HL-60/S4 treated with phorbol 12-myristate 13-acetate at 8.2 ng/mL for 4 days and 3 days (cell line): Measurements from ENCODE around the gene METTL1.

Experiments
- in situ Hi-C: fragments of 300-500 bp; cut with MboI; formaldehyde crosslinking; loops from 2 replicates; pipeline ENCODE4 v1.15.0; 2022; ENCODE audit warnings: low sequenced_read_pairs

METTL1 gene

DNA sequence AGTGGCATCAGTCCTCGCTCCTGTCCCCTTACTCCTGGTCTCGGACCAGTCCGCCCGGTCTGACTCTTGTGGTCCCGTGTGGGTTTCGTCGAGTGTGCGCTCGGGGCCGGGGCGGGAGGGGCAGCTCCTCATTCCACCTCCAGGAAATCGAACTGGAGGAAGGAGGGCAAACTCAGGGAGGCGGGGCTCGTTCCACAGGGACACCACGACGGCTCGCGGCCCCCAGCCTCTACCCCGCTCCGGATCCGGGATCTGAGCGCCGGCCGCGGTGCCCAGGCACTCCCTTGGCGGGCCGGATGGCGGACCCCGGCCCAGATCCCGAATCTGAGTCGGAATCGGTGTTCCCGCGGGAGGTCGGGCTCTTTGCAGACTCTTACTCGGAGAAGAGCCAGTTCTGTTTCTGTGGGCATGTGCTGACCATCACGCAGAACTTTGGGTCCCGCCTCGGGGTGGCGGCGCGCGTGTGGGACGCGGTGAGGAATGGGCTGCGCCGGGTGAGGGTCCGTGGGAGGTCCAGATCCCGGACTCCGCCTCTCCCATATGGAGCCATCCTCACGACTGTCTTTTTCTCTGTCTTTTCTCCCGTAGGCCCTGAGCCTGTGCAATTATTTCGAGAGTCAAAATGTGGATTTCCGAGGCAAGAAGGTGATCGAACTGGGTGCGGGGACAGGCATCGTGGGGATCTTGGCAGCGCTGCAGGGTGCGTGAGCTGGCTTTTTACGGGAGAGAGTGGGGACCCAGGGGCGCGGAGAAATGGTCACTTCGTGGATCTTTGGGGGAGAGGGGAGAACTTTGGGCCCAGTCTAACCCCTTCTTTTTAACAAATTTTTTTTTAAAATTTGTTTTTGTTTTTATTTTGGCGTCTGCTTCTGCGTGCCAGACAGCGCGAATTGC lies 771 bp upstream of the METTL1 start, which contains the start of gene EEF1AKMT3:
TSS of gene EEF1AKMT3 (plus strand) at position 186 of the 894 bp plus-strand sequence. CDS start at position 297, 111 bp downstream.
- in situ Hi-C loops: no loop called here

GRCh38 chr12:57771236-57771872 lies 551 bp downstream of the METTL1 start:
- in situ Hi-C loops: no loop called here

DNA sequence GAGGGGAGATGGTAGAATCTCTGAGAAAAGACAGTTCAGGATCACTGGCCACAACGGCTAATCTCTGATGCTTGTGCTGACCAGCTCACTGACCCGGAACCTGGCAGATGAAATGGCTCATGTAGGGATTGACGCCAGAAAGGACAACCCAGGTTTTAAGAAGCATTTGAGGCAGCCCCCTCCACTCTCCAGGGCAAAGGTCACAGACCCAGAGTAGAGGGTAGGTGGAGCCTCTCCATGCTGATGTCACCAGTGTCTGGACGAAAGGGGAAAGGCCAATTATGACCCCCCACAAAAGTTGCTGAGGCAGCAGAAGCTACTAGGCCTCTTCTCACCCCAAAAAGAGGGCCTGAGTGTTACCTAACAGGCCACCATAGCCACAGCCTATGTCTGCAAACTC lies 1.2 kb downstream of the METTL1 start:
- in situ Hi-C loops: no loop called here

GRCh38 chr12:57769594-57769993 lies 2.3 kb downstream of the METTL1 start:
- in situ Hi-C loops: no loop called here

GRCh38 chr12:57767876-57768275 lies 4.0 kb downstream of the METTL1 start:
- in situ Hi-C loops: no loop called here

- in situ Hi-C loops: no loop called here
These were observed 4.6 kb downstream of the METTL1 start for GRCh38 chr12:57767305-57767698.

- in situ Hi-C loops: no loop called here
These were observed 5.2 kb downstream of the METTL1 start, which contains the start of gene CYP27B1 for GRCh38 chr12:57766464-57767304. CYP27B1 (minus strand) TSS chr12:57767078; CDS start chr12:57767041, 37 bp downstream.

DNA sequence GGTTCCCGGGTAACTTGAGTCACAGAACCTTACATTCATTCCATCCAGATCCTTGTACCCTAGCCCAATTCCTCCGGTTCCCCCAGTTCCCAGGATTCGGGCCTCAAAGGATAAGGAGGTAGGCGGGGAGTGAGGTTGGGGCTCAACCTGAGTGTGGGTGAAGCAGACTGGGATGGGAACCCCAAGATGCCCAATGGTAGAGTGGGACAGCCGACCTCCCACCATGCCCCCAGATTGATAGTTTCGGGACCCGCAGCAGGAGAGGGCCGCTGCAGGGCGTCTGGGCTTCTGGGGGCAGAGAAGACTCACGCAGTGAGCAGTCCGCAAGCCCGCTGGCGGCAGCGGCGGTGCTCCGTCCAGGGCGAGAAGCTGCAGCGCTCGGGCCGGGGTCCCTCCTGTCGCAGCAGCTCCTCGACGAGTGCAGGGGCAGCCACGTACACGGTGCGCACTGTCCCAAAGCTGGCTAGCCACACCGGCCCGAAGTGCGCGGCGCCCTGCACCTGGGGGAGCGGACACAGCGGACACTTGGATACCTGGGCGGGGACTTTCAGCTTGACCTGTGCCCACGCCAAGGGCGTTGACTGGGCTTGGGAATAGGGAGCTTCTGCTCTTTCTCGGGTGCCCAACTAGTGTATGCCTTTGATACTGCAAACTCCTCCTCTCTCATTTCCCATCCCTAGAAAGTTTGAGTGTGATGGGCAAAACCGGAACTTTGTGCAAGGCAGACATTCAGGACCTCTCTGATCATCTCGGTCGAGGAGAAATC lies 6.0 kb downstream of the METTL1 start:
- in situ Hi-C loops: no loop called here

DNA sequence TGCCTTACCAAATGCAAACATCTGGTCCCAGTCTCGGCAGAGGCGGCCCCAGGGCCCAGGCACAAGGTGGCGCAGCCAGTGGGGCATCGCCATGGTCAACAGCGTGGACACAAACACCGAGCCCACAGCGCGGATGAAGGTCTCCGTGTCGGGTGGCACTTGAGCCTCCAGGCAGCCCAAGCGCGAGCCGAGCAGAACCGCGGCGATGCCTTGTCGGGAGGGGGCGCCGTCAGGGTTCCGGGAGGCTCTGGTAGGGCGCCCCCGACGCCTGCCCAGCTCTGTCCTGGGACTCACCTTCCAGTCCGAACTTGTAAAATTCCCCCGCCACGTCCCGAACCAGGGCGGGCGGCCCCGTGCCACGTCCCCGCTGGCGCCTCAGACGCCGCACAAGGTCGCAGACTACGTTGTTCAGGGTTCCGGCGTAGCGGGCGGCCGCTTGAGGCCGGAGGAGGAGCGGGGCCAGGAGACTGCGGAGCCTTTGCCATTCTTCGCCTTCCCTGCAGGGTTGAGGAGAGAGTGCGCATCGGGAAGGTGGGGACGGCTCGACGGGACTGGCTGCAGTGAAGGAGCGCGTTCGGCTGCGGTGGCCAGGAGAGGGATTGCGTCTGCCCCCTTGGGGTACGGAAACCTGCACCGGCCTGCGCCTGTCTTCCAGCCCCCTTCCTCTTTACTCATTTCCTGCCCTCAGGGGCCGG lies 6.8 kb downstream of the METTL1 start:
- in situ Hi-C loops: no loop called here

GRCh38 chr12:57764662-57765002 lies 7.3 kb downstream of the METTL1 start:
- in situ Hi-C loops: no loop called here

DNA sequence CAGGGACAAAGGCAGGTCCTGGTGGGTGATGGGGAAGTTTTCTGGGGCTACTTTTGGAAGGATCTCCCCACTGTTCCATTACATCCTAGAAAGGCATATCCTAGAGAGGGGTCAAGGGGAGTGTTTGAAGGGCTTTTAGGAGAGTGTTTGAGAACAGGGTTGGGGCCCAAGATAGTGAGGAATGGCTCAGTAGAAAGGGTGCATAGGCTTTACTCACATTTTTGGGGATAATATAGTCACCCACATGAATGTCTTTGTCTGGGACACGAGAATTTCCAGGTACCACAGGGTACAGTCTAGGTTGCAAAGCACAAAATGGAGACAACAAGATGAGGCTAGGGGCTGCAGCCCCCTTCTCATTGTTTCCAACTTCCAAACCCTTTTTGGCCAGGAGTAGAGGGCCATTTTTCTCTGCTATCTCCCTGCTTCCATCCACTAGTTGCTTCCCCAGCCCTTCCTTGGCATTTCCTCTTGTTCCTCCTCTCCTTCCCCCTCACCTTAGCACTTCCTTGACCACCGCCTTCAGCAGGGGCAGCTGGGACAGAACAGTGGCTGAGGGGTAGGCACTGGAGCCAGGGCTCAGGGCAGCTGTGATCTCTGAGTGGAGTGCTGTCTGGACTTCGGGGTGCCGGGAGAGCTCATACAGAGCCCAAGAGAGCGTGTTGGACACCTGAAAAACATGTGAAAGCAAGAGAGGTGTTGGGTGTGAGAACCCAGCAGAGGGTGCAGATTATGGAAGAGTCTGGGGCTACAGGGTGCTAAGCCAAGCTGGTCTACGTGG lies 7.8 kb downstream of the METTL1 start:
- in situ Hi-C loops: no loop called here

- in situ Hi-C loops: no loop called here
These were observed 9.4 kb downstream of the METTL1 start for GRCh38 chr12:57762463-57762862.

DNA sequence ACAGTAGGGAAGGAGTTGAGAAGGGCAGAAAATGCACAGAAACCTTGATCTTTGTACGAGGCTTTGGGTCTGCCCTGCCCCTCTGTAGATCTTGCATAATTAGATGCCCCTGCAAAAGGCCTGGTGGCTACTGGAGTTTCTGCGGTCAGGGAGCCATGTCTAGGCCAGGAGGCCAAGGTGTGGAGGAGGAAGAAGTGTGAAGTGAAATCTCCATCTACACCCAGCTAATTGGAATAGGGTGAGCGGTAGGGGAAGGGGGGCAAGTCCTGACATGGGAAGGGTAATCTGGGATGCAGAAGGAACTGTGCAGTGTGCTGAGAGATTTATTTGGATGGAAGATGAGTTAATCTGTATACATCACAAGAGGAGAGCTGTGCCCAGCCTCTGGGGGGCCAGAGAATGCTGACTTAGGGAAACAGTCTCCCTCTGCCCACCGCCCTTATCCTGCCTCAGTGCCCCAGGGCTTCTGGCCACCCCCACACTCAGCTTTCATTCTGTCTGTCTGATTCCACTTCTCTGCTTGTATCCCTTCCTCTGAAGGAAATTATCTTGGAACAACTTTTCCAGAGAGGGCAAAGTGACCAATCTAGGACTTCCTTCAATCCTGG lies 10.4 kb downstream of the METTL1 start:
- in situ Hi-C loops: no loop called here

- in situ Hi-C loops: no loop called here
These were observed 11.4 kb downstream of the METTL1 start for GRCh38 chr12:57760347-57760982.

DNA sequence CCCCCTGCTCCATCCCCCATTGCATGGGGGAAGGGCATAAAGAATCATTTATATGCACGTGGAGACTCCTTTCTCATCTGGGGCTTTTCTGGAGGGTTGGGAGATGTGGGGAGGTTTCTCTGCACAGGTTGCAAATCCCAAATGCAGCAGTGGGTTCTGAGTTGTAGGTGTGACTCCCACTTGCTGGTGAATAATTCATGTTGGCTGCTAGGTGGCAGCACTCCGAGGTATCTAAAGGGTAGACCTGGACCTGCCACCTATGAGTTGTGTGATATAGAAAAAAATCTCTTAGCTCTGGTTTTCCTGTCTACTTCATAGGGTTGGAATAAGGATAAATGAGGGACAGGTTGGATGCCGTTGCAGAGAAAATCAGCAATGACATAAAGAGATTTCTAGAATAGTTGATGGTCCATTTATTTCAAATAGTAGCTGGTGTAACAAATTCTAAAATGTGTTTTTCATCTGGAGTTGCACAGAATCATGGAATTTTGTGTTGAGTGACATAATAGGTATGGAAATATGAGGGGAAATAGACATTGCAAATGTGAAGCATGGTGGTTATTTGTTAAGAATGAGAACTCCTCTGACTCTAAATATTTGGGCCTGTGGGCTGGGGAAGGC lies 12.4 kb downstream of the METTL1 start:
- in situ Hi-C loops: no loop called here

DNA sequence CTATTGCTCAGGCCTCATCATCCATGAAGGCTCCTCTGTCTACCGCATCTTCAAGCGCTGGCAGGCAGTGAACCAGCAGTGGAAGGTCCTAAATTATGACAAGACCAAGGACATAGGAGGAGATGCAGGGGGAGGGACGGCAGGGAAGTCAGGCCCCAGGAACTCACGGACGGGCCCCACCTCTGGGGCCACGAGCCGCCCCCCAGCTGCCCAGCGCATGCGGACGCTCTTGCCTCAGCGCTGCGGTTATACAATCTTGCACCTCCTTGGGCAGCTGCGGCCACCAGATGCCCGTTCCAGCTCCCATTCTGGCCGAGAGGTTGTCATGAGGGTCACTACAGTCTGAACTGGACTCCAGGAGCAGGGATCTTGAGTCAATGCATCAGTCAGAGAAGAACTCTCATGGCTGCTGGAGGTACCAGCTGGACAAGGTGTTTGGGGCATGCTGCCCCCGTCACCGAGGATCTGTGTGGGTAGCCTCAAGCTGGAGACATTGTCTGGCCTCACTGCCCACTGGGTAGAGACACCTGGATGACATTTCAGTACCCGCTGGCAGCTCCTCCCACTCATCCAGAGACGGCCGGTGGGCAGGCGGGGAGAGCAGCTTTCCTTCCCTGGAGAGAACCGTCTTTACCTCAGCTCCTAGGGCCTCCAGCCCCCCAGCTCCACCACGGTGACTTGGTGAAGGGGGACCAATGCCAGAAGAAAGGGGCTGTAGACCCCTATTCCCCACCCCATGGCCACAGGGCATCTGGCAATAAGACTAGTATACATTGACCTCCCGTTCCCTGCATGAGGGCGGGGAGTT lies 13.1 kb downstream of the METTL1 start:
- in situ Hi-C loops: no loop called here

DNA sequence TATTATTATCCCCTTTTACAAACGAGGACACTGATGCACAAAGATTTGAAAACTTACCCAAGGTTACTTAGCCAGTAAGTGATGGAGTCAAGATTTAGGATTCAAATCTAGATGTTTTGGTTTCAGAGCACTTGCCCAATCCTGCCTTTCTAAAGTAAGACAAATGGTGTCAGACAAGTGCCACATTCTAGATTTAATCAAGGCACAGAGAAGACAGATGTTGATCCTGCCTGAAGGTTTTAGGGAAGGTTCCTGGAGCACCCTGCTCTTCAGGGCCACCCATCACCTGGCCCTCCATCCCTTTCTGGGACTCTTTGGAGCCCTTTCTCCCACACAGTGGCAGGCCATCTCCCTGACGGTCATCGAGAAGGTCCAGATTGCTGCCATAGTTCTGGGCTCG lies 14.1 kb downstream of the METTL1 start:
- in situ Hi-C loops: no loop called here
